Tibial nerve (tissue), 4 donors: ENCODE measurements around the gene SPC24. TPM values are rescaled to one million over a fixed set of nuclear protein-coding genes. Genes with fewer than 3 reads are reported as not detected.
A peak's percentile ranks its signal among the peaks of the same experiment; 100 is the strongest.

Source experiments
- DNase-seq, 2 donors: peaks; one replicate each; pipeline ENCODE4 v3.0.0-alpha.2; 2019; ENCODE audit warnings: low spot score in 2 of 2
- H3K27ac ChIP-seq, 4 donors: fragments of 200-600 bp; sonication (generic) in 3 of 4; one replicate each; pipeline ENCODE4 v1.5.1; 2017 to 2019; ENCODE audit warnings: mild to moderate bottlenecking in 1 of 4
- H3K27me3 ChIP-seq, 2 donors: fragments of 200-600 bp; sonication (generic) in 1 of 2; one replicate each; pipeline versions ENCODE4 v1.5.1 to v1.6.0; 2017 to 2019
- H3K36me3 ChIP-seq, 3 donors: fragments of 200-600 bp; sonication (generic); one replicate each; pipeline ENCODE4 v1.5.1; 2018 to 2019
- H3K4me1 ChIP-seq, 4 donors: fragments of 200-600 bp; sonication (generic) in 3 of 4; one replicate each; pipeline ENCODE4 v1.5.1; 2017 to 2019
- H3K4me3 ChIP-seq, 4 donors: fragments of 200-600 bp; sonication (generic) in 3 of 4; one replicate each; pipeline ENCODE4 v1.5.1; 2017 to 2019; ENCODE audit warnings: mild to moderate bottlenecking in 1 of 4, moderate library complexity in 1 of 4
- H3K9me3 ChIP-seq, 4 donors: fragments of 200-600 bp; sonication (generic) in 3 of 4; one replicate each; pipeline ENCODE4 v1.5.1; 2017 to 2019
- EP300 ChIP-seq, 2 donors: sonication (generic); formaldehyde crosslinking; IDR thresholded peaks; one replicate each; pipeline ENCODE4 v1.6.1; 2017; ENCODE audit warnings: antibody characterized with exemption in 2 of 2, mild to moderate bottlenecking in 1 of 2
- POLR2A ChIP-seq, 2 donors: fragments of 450-650 bp; IDR thresholded peaks; one replicate each; pipeline ENCODE4 v1.6.1; 2017; ENCODE audit warnings: antibody characterized with exemption in 2 of 2, mild to moderate bottlenecking in 2 of 2, moderate library complexity in 2 of 2
- WGBS, 2 donors: methylation state at CpG; one replicate each; pipeline ENCODE4 v1.1.5; 2018; 5-methylcytosine and 5-hydroxymethylcytosine counted together
- total RNA-seq, 4 donors: library from RNA; depleted of rRNA; stranded (reverse); fragments of >200 nt; gene quantifications; one replicate each; pipeline ENCODE4 v1.1.0, GENCODE V29; 2016
- TF ChIP-seq, protein P1 (sequence below), 5 experiments: fragments of 200-600 bp in 3 of 5; fragments of 450-650 bp in 2 of 5; sonication (generic) in 3 of 5; IDR thresholded peaks; one replicate each; pipeline ENCODE4 v1.5.1; 2016 to 2019; ENCODE audit warnings: antibody characterized with exemption in 5 of 5, mild to moderate bottlenecking in 3 of 5, moderate library complexity in 2 of 5

SPC24 gene, protein sequence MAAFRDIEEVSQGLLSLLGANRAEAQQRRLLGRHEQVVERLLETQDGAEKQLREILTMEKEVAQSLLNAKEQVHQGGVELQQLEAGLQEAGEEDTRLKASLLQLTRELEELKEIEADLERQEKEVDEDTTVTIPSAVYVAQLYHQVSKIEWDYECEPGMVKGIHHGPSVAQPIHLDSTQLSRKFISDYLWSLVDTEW
- total RNA-seq: 10 to 100 TPM in 1 of 4 donors, 1 to 10 TPM in 3; 2.6 to 20.4 (median 4.4) TPM

DNA sequence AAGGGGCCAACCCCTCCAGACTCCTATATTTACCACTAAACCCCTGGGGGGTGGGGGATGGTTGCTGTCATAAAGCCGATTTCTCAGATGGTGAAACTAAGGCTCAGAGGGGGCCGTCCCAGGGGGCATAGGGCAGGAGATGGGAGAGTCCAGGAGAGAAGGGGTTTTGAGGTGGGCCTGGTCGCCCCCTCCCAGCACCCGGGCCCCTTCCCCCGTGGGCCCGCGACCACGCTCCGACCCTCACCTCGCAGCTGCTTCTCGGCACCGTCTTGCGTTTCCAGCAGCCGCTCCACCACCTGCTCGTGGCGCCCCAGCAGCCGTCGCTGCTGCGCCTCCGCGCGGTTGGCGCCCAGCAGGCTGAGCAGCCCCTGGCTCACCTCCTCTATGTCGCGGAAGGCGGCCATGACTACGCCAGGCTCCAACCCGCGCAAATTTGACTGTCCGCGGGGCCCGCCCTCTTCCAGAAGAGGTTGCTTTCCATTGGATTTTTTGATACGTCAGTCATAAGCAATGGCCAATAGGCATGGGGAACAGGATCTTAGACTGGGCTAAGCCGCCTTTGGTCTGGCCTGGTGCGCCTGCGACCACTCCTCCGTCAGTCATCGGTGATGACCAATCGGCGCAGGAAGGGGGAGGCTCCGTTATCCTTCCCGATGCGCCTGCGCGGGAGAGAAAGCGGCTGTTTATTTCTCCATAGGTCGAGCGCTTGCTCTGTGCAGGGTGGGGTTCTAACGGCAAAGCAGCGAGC, at the start of gene SPC24:
SPC24 (minus strand) TSS at position 410 of the 748 bp plus-strand sequence; CDS start at position 404, 6 bp downstream.
- WGBS, 2 donors: 1% methylated on average over 37 to 47 of the region's 50 CpGs
- TF ChIP-seq, protein P1, sequence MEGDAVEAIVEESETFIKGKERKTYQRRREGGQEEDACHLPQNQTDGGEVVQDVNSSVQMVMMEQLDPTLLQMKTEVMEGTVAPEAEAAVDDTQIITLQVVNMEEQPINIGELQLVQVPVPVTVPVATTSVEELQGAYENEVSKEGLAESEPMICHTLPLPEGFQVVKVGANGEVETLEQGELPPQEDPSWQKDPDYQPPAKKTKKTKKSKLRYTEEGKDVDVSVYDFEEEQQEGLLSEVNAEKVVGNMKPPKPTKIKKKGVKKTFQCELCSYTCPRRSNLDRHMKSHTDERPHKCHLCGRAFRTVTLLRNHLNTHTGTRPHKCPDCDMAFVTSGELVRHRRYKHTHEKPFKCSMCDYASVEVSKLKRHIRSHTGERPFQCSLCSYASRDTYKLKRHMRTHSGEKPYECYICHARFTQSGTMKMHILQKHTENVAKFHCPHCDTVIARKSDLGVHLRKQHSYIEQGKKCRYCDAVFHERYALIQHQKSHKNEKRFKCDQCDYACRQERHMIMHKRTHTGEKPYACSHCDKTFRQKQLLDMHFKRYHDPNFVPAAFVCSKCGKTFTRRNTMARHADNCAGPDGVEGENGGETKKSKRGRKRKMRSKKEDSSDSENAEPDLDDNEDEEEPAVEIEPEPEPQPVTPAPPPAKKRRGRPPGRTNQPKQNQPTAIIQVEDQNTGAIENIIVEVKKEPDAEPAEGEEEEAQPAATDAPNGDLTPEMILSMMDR (IDR thresholded peaks at IDR 0.05): peak in 1 of 5 experiments; percentile 13
- TF ChIP-seq POLR2A (IDR thresholded peaks at IDR 0.05): peak in 1 of 2 donors; percentile 65
- peak; percentile 78 to 81 for TF ChIP-seq EP300 (IDR thresholded peaks at IDR 0.05)
- H3K27me3 ChIP-seq: no peaks in the 10 kb centered on the region

DNA sequence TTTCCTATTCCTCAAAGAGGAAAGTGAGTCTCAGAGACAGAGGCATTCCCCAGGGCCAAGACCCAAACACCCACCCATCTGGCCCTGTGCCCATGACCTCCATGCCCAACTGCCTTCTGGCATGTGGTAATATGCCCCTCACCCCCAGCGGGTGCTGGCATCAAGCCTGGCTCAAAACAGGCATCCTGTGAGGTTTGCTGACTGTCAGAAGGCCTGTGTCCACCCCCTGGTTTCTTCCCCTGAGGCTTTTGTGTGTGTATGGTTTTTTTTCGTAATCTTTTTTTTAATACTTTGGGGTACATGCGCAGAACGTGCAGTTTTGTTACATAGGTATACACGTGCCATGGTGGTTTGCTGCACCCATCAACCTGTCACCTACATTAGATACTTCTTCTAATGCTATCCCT, 49.4 kb upstream of the SPC24 start:
- H3K27ac ChIP-seq: peak overlapping the region; percentile 70 to 96 (median 89)
- 24 to 35% methylated on average over 5 of the region's 5 CpGs for WGBS, 2 donors
- no peak overlapping the region for H3K4me3 ChIP-seq
- DNase-seq: no peak
- peaks cover 0 to 35% (median 0%) of the 10 kb centered on the region in 3 donors for H3K36me3 ChIP-seq
- peak in 1 of 2 donors; percentile 51 for TF ChIP-seq EP300 (IDR thresholded peaks at IDR 0.05)
- TF ChIP-seq POLR2A (IDR thresholded peaks at IDR 0.05): no peak
- TF ChIP-seq, protein P1 (IDR thresholded peaks at IDR 0.05): no peak
- H3K9me3 ChIP-seq: no peaks in the 10 kb centered on the region
- H3K27me3 ChIP-seq: no peaks in the 10 kb centered on the region
- peaks cover 0 to 47% (median 18%) of the 10 kb centered on the region in 4 donors for H3K4me1 ChIP-seq

More for the DNA sequence above, at the start of gene SPC24:
- peak; percentile 79 to 84 for DNase-seq
- peak within 1 kb of the TSS; percentile 29 to 59 (median 55) for H3K4me3 ChIP-seq
- H3K27ac ChIP-seq: peak within 1 kb of the TSS; percentile 46 to 80 (median 74)
- H3K36me3 ChIP-seq: no peaks in the 10 kb centered on the region
- peaks cover 0 to 77% (median 11%) of the 10 kb centered on the region in 4 donors for H3K4me1 ChIP-seq
- peaks cover 0 to 6% (median 1%) of the 10 kb centered on the region in 4 donors for H3K9me3 ChIP-seq

DNA sequence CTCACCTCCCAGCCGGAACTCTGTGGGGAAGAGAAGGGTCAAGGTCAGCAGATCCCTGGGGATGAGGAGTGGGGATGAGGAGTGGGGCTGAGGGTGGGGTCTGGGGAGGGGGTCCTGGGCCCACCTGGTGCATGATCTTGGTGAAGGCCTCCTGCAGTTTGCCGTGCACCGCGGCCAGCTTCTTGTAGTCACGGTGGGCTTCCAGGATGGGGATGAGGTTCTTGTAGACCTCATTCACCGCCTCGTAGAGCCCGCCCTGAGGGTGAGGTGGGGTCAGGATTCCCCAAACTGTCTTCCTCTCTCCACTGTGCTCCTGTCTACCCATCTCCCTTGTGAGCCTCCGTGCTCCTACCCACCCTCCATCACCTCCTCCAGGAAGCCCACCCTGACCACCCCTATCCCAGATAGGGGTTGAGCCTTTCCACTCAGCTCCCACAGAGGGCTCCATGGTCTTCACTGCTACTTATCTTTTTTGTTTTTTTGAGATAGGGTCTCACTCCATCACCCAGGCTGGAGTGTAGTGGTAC, 48.6 kb upstream of the SPC24 start:
- Histone ChIP-seq H3K4me3 (no peak overlapping the region), H3K27me3 (no peaks in the 10 kb centered on the region), H3K4me1 (peaks cover 0 to 48% (median 18%) of the 10 kb centered on the region in 4 donors), H3K27ac (peak overlapping the region; percentile 84 to 96 (median 94)), H3K36me3 (peaks cover 0 to 35% (median 0%) of the 10 kb centered on the region in 3 donors), H3K9me3 (no peaks in the 10 kb centered on the region)
- TF ChIP-seq, protein P1 (IDR thresholded peaks at IDR 0.05): peak in 1 of 5 experiments; percentile 19
- no peak for TF ChIP-seq EP300 (IDR thresholded peaks at IDR 0.05)
- TF ChIP-seq POLR2A (IDR thresholded peaks at IDR 0.05): no peak
- no peak for DNase-seq
- WGBS, 2 donors: 54 to 70% methylated on average over 6 to 9 of the region's 9 CpGs

DNA sequence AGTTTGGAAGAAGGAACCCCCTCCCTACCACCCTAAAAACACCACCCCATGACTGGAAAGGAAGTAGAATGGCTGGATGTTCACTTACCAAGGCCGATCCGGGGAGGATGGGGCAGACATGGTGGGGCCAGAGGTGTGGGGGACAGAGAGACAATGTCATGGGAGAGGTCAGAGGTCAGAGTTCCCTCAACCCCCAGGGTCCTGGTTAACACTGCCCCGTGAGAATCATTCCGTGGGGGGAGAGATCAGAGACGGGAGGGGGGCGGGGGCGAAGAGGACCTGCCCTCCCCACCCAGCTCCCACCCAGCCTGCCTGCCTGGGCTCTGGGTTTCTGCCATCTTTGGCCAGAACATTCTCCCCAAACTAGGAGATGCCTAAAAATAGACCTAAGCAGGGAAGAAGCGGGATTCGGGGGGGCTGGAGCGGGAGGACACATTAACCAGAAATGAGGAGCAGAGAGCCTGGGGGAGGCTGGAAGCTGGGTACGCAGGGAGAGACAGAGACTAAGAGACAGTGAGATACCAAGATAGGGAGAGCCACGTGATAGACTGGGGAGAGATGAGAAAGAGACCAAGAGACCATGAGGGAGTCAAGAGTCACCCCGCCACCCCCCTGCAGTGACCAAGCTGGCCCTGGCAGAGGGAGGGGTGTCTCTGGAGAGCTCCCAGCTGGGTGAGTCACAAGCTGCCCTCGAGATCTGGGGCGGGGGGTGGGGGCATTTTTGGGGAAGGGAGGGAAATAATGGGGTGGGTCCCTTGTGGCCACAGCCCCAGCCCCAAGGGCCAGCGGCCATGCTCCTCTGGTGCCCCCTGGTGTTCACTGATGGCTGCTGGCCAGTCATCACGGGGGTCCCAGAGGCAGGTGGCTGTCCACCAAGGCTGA, 47.9 kb upstream of the SPC24 start:
- Histone ChIP-seq H3K4me3 (no peak overlapping the region), H3K4me1 (peaks cover 0 to 55% (median 19%) of the 10 kb centered on the region in 4 donors), H3K9me3 (no peaks in the 10 kb centered on the region), H3K27ac (peak overlapping the region; percentile 84 to 96 (median 94)), H3K27me3 (no peaks in the 10 kb centered on the region), H3K36me3 (peaks cover 0 to 29% (median 0%) of the 10 kb centered on the region in 3 donors)
- DNase-seq: peak; percentile 65 to 76
- 16 to 20% methylated on average over 15 to 16 of the region's 17 CpGs for WGBS, 2 donors
- TF ChIP-seq POLR2A (IDR thresholded peaks at IDR 0.05): no peak
- TF ChIP-seq EP300 (IDR thresholded peaks at IDR 0.05): peak; percentile 22 to 75
- TF ChIP-seq, protein P1 (IDR thresholded peaks at IDR 0.05): peak; percentile 76 to 96 (median 94)
